GM23338 (cell line): Measurements from ENCODE around the gene TMC2. TPM values are rescaled to one million over a fixed set of nuclear protein-coding genes. Genes with fewer than 3 reads are reported as not detected.

Source experiments
- ATAC-seq: fragments of 200-7000 bp; cut with Tn5 transposase; 3 replicates; pipeline ENCODE4 v1.9.1; 2020
- DNase-seq: peaks from one replicate; pipeline ENCODE4 v3.0.0-alpha.2; 2015; ENCODE audit warnings: low spot score
- H2AFZ ChIP-seq: fragments of 200-600 bp; sonication (generic); 2 replicates; pipeline ENCODE4 v1.8.0; 2016; ENCODE audit warnings: antibody characterized with exemption, mild to moderate bottlenecking, moderate library complexity
- H3F3A ChIP-seq: fragments of 200-600 bp; sonication (generic); replicated peaks from 2 replicates; pipeline ENCODE4 v1.8.0; 2017; ENCODE audit warnings: antibody characterized with exemption, mixed run types, low read depth
- H3K27ac ChIP-seq: fragments of 200-600 bp; sonication (generic); 2 replicates; pipeline ENCODE4 v1.6.1; 2016; ENCODE audit warnings: low read depth
- H3K27me3 ChIP-seq: fragments of 200-600 bp; sonication (generic); 2 replicates; pipeline ENCODE4 v1.8.0; 2016; ENCODE audit warnings: mild to moderate bottlenecking, mixed run types, moderate library complexity; ENCODE audit not compliant: insufficient read depth
- H3K36me3 ChIP-seq: fragments of 200-600 bp; sonication (generic); 2 replicates; pipeline ENCODE4 v1.8.0; 2016; ENCODE audit warnings: mild to moderate bottlenecking; ENCODE audit not compliant: insufficient read depth
- H3K4me1 ChIP-seq: fragments of 200-600 bp; sonication (generic); 2 replicates; pipeline ENCODE4 v1.8.0; 2016; ENCODE audit warnings: mild to moderate bottlenecking, moderate library complexity; ENCODE audit not compliant: insufficient read depth
- H3K4me2 ChIP-seq: fragments of 200-600 bp; sonication (generic); 2 replicates; pipeline ENCODE4 v1.7.1; 2017; ENCODE audit warnings: mixed run types
- H3K4me3 ChIP-seq: fragments of 200-600 bp; sonication (generic); 2 replicates; pipeline ENCODE4 v1.6.1; 2016; ENCODE audit warnings: mixed run types
- H3K79me2 ChIP-seq: fragments of 200-600 bp; sonication (generic); replicated peaks from 2 replicates; pipeline ENCODE4 v1.8.0; 2017; ENCODE audit warnings: mild to moderate bottlenecking; ENCODE audit not compliant: insufficient read depth
- H3K9me2 ChIP-seq: fragments of 200-600 bp; sonication (generic); 2 replicates; pipeline ENCODE4 v1.8.0; 2017; ENCODE audit not compliant: insufficient read depth
- H4K20me1 ChIP-seq: fragments of 200-600 bp; sonication (generic); replicated peaks from 2 replicates; pipeline ENCODE4 v1.8.0; 2017; ENCODE audit warnings: mild to moderate bottlenecking; ENCODE audit not compliant: insufficient read depth
- H3K27ac Mint-ChIP-seq: 2 replicates; pipeline ENCODE4 v1.8.0; 2020; ENCODE audit warnings: inconsistent platforms, mild to moderate bottlenecking, moderate library complexity, mixed read lengths
- H3K27me3 Mint-ChIP-seq: 3 replicates; pipeline ENCODE4 v1.8.0; 2022; ENCODE audit warnings: low read depth, mild to moderate bottlenecking, moderate library complexity, mixed read lengths, inconsistent platforms; ENCODE audit not compliant: insufficient read depth, poor library complexity
- H3K36me3 Mint-ChIP-seq: 3 replicates; pipeline ENCODE4 v1.8.0; 2021; ENCODE audit warnings: low read depth, mild to moderate bottlenecking, inconsistent platforms, moderate library complexity, mixed read lengths
- H3K4me1 Mint-ChIP-seq: 3 replicates; pipeline ENCODE4 v1.8.0; 2020; ENCODE audit warnings: mild to moderate bottlenecking, inconsistent platforms, mixed read lengths
- H3K4me3 Mint-ChIP-seq: 3 replicates; pipeline ENCODE4 v1.8.0; 2021; ENCODE audit warnings: moderate library complexity, mild to moderate bottlenecking, inconsistent platforms, mixed read lengths
- H3K9me3 Mint-ChIP-seq: 3 replicates; pipeline ENCODE4 v1.8.0; 2020; ENCODE audit warnings: moderate library complexity, mild to moderate bottlenecking, inconsistent platforms, mixed read lengths
- CREB1 ChIP-seq: fragments of 250-450 bp; sonication (Bioruptor Pico); IDR thresholded peaks from 2 replicates; pipeline ENCODE4 v1.5.0; 2020; ENCODE audit warnings: low read depth, mild to moderate bottlenecking, moderate library complexity
- ETS1 ChIP-seq: IDR thresholded peaks from 2 replicates; pipeline ENCODE4 v1.6.1; 2016; ENCODE audit warnings: antibody characterized with exemption
- EZH2phosphoT487 ChIP-seq: fragments of 200-600 bp; sonication (generic); IDR thresholded peaks from one replicate; pipeline ENCODE4 v1.8.1; 2018; ENCODE audit warnings: antibody characterized with exemption; ENCODE audit not compliant: unreplicated experiment
- JUNB ChIP-seq: IDR thresholded peaks from one replicate; pipeline ENCODE4 v1.6.1; 2016; ENCODE audit warnings: antibody characterized with exemption; ENCODE audit not compliant: unreplicated experiment
- NANOG ChIP-seq: IDR thresholded peaks from 2 replicates; pipeline ENCODE4 v1.6.1; 2016; ENCODE audit warnings: antibody characterized with exemption, borderline replicate concordance
- POLR2AphosphoS5 ChIP-seq: IDR thresholded peaks from 2 replicates; pipeline ENCODE4 v1.6.1; 2016; ENCODE audit warnings: antibody characterized with exemption, low read depth
- REST ChIP-seq: IDR thresholded peaks from one replicate; pipeline ENCODE4 v1.6.1; 2018; ENCODE audit warnings: antibody characterized with exemption; ENCODE audit not compliant: unreplicated experiment
- STAT1 ChIP-seq: IDR thresholded peaks from one replicate; pipeline ENCODE4 v1.6.1; 2016; ENCODE audit warnings: antibody characterized with exemption; ENCODE audit not compliant: unreplicated experiment
- ZNF331 ChIP-seq: fragments of 250-450 bp; sonication (Bioruptor Pico); IDR thresholded peaks from 2 replicates; pipeline ENCODE4 v1.5.0; 2020; ENCODE audit warnings: low read depth, mild to moderate bottlenecking, moderate library complexity
- polyA plus RNA-seq: library from polyadenylated mRNA; unstranded; fragments of >200 nt; fragmentation: Nextera tagmentation; extraction: Ambion mirVana; gene quantifications from 2 replicates; pipeline ENCODE4 v1.2.1, GENCODE V29; 2016
- total RNA-seq: library from RNA; depleted of rRNA; stranded (reverse); fragments of >200 nt; shearing (Covaris generic); gene quantifications from 2 replicates; pipeline ENCODE4 v1.2.3, GENCODE V29; 2014

Gene TMC2
- total and polyA plus RNA-seq, 2 experiments from 2014 or later = not detected

- no peaks in the 10 kb centered on the region for H3K36me3 ChIP-seq
- H2AFZ ChIP-seq = no peak overlapping the region
- H3K4me1 Mint-ChIP-seq = peaks cover 5% of the 10 kb centered on the region; the same call in 2 of the 3 replicates
These were observed 65.8 kb downstream of the TMC2 start for GRCh38 chr20:2602046-2602735.

More at GRCh38 chr20:2602046-2602735, 65.8 kb downstream of the TMC2 start:
- no peak overlapping the region for H3K27ac Mint-ChIP-seq
- DNase-seq (no peak), ATAC-seq (no peak)
- H3K27me3 Mint-ChIP-seq = no peaks in the 10 kb centered on the region
- Histone ChIP-seq H4K20me1 (no peaks in the 10 kb centered on the region), H3F3A (no peaks in the 10 kb centered on the region), H3K4me3 (no peak overlapping the region), H3K9me2 (no peaks in the 10 kb centered on the region), H3K27me3 (no peaks in the 10 kb centered on the region), H3K27ac (no peak overlapping the region), H3K79me2 (no peaks in the 10 kb centered on the region), H3K4me1 (no peaks in the 10 kb centered on the region), H3K4me2 (no peak overlapping the region)
- peaks cover 20% of the 10 kb centered on the region for H3K9me3 Mint-ChIP-seq
- no peak for TF ChIP-seq EZH2phosphoT487
- TF ChIP-seq REST = no peak
- no peak for TF ChIP-seq POLR2AphosphoS5
- TF ChIP-seq JUNB = no peak
- no peak for TF ChIP-seq ETS1
- no peak for TF ChIP-seq STAT1
- no peak for TF ChIP-seq NANOG
- no peak for TF ChIP-seq CREB1 (CRISPR knock-in tag)
- no peak for TF ChIP-seq ZNF331 (CRISPR knock-in tag)
- H3K36me3 Mint-ChIP-seq = peaks cover 2% of the 10 kb centered on the region; the same call in 2 of the 3 replicates
- H3K4me3 Mint-ChIP-seq = no peak overlapping the region
